LoVo (cell line): ENCODE data around the gene TSNAXIP1.
"Not testable (repeated sequence)": the region's sequence is repeated elsewhere in the genome, so short reads cannot be mapped to it uniquely, and the experiment has no call there.

Experiments
- DNase-seq: peaks from one replicate; pipeline ENCODE4 v3.0.0-alpha.2; 2016; ENCODE audit warnings: low spot score

Gene TSNAXIP1

DNA sequence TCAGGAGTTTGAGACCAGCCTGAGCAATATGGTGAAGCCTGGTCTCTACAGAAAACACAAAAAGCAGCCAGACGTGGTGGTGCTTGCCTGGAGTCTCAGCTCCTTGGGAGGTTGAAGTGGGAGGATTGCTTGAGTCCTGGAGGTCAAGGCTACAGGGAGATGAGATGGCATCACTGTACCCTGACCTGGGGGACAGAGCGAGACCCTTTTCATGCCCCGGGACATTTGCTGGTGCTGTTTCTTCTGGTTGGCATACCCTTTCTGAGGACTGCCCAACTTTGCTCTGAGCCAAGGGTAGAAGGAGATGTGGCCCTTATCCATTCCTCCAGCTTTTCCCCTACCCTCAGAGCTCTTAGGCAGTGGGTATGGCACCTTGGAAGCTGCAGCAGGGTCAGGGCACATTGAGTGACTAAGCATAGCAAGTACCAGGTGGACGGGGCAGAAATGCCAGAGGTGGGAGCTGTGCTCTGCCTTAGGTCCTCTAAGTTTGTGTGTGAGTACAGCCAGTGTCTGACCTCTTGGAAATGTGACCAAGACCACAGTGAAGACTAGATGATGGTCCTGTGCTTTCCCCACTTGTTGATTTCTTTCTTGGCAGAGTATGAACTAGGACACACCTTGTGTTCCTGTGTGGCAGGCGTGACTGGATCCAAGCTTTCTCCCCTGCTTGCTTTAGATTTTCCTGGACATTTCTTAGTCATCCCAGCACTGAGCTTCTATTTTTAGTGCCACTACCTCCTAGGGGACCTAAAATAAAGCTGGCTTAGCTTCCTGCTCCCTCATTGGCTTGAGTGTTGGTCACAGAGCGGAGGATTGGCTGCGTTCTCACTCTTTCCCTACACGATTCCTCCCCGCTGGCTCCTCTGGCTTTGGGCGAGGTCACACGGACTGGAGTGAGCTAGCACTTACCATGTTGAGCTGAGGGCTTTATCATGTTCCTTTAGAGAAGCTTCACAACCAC, 56.2 kb downstream of the TSNAXIP1 start:
- no peak for DNase-seq

DNA sequence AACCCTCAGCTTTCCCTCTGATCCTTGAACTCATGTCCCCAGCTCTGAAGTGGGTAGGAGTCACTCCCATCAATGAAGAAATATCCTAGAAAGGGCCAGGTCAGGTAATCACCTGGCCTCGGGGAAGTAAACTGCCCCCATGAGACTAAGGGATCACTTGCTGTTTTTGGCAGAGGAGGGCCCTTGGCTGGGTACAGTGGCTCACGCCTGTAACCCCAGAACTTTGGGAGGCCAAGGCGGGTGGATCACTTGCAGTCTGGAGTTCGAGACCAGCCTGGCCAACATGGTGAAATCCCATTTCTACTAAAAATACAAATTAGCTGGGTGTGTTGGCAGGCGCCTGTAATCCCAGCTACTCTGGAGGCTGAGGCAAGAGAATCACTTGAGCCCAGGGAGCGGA, 57.4 kb downstream of the TSNAXIP1 start:
- DNase-seq, result not testable (repeated sequence)

DNA sequence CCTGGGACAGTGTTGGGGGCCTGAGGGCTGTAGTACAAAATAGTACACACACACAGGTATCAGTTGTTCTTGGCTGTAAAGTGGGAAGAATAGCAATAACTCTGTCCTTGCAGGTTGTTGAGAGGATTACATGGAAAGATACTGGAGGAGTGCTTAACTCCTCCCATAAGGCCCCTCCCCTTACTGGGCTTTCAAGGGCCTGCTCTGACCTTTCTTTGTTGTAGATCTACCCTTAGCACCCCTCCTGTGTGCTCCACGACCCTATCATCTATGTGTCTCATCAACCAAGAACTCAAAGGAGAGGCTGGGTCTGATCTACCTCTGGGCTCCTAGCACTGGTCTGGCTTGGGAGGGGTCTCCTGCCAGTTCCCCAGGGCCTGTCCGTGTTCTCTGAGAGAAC, 57.9 kb downstream of the TSNAXIP1 start:
- DNase-seq, result no peak

- DNase-seq, result no peak
These were observed 58.6 kb downstream of the TSNAXIP1 start for GRCh38 chr16:67865318-67865717.

GRCh38 chr16:67868290-67868689, 61.6 kb downstream of the TSNAXIP1 start:
- DNase-seq, result no peak

GRCh38 chr16:67869653-67870052, 63.0 kb downstream of the TSNAXIP1 start:
- DNase-seq, result no peak

- no peak for DNase-seq
These were observed 64.6 kb downstream of the TSNAXIP1 start for GRCh38 chr16:67871256-67871655.

- DNase-seq, result no peak
These were observed 65.5 kb downstream of the TSNAXIP1 start for GRCh38 chr16:67872131-67872630.

GRCh38 chr16:67872631-67873434, 66.1 kb downstream of the TSNAXIP1 start, which contains the start of gene EDC4:
Gene EDC4, plus strand, starts transcription at chr16:67873052. Its CDS starts 210 bp downstream, at chr16:67873262.
- peak; percentile 73 for DNase-seq

- no peak for DNase-seq
These were observed 67.0 kb downstream of the TSNAXIP1 start for GRCh38 chr16:67873435-67874370.

GRCh38 chr16:67874372-67874771, 67.7 kb downstream of the TSNAXIP1 start:
- no peak for DNase-seq

GRCh38 chr16:67877064-67877463, 70.4 kb downstream of the TSNAXIP1 start:
- DNase-seq, result no peak
